GM18520 (cell line): ENCODE results near the gene ROMO1.
"Not testable (repeated sequence)": the region's sequence is repeated elsewhere in the genome, so short reads cannot be mapped to it uniquely, and the experiment has no call there.

Experiments
- ATAC-seq: cut with Tn5 transposase; IDR thresholded peaks from one replicate; pipeline ENCODE4 v1.9.1; 2021; ENCODE audit not compliant: unreplicated experiment

ROMO1 gene

DNA sequence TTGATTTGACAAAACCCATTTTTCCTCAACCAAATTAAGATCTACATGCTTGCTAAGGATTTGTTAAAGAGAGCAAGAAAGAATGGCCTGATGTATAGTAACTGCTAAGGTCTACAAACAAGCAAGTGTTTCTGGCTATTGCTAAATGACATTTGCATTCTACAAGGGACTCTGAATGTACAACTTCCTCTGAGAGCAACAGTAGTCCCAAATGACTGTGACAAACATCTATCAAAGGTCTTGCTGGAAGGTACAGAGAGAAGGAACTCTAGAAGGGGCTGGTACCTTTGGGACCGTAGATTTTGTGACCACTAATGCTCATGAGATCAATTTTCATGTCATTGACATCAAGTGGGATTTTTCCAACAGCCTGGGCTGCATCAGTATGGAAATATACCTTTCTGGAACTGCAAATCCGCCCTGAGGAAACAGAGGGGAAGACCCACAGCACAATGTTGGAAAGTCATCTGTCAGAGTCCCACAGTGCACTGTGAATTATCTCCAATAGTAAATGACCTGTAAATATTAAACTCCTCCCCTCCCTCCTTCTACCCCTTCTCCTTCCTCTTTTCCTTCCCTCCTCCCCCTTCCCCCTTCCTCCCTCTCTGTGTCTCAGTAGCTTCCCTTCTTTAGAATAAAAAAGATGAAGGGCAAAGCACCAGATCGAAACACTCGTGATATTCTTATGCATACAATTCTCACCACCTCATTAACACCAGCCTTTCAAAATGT, 18.6 kb upstream of the ROMO1 start:
- ATAC-seq = no peak

DNA sequence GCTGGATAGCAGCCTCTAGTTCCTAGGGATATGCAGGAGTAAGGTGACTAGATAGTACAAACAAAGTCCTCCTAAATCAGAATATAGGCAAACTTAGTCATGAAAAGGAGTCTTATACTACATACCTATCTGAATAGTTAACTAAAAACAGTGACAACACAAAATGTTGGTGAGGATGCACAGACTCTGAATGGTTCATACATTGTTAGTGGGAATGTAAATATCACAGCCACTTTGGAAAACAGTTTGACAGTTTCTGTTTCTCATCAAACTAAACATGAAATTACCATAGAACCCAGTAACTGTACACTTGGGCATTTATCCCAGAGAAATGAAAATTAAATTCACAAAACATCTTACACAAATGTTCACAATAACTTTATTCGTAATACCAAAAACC, 17.2 kb upstream of the ROMO1 start:
- ATAC-seq = no peak

DNA sequence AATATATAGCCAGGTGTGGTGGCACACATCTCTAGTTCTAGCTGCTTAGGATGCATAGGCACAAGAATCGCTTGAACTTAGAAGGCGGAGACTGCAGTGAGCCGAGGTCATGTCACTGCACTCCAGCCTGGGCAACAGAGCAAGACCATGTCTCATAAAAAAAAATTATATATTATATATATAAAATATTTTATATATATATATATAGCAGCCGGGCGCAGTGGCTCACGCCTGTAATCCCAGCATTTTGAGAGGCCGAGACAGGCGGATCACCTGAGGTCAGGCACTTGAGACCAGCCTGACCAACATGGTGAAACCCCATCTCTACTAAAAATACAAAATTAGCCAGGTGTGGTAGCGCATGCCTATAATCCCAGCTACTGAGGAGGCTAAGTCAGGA, 13.8 kb upstream of the ROMO1 start:
- ATAC-seq = not testable (repeated sequence)

DNA sequence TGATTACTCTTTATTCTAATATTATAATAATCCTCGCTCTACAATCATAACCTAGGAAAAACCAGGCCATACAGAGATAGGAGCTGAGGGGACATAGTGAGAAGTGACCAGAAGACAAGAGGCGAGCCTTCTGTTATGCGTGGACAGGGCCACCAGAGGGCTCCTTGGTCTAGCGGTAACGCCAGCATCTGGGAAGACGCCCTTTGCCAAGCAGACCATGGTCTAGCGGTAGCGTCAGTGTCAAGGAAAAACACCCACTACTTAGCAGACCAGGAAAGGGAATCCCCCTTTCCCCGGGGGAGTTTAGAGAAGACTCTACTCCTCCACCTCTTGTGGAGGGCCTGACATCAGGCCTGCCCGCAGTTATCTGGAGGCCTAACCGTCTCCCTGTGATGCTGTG, 12.3 kb upstream of the ROMO1 start:
- not testable (repeated sequence) for ATAC-seq

DNA sequence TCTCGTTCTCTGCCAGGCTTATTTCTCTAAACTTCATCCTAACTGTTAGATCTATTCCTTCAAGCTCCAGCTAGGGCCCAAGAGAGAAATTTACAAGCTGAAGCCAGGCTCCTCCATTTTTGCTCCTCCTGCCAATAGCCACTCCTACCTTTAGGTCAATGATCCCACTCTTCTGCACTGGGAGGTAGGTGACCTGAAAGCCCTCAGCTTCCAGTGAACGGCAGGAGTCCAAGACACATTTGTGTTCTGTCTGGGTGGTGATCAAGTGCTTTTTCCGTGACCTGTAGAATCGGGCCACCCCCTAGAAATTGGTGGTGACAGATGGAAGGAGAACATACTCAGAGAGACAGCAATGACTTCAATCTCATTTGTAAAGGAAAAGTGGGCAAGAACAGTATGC, 8.9 kb upstream of the ROMO1 start:
- no peak for ATAC-seq

DNA sequence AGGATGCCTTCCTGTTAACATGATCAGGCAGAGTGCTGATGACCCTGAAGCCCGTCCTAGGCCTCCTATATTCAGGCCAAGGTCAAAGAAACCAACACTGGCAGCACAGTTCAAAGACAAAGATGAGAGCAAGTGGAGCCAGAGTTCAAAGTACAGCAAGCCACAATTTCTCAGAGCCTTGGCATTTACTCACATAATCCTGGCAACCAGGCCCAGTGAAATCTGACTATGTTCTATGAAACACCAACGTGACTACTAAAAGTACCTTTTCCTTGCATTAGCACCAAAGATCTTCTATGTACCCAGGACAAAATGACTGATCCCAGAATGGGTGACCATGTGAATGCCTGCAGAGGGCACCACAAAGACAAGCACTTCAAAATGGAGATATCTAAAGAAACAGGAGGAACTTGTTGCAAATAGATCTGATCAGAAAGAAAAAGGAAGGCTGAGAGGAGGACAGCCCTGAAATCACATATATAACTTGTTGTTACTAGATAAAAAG, 3.9 kb upstream of the ROMO1 start:
- no peak for ATAC-seq

DNA sequence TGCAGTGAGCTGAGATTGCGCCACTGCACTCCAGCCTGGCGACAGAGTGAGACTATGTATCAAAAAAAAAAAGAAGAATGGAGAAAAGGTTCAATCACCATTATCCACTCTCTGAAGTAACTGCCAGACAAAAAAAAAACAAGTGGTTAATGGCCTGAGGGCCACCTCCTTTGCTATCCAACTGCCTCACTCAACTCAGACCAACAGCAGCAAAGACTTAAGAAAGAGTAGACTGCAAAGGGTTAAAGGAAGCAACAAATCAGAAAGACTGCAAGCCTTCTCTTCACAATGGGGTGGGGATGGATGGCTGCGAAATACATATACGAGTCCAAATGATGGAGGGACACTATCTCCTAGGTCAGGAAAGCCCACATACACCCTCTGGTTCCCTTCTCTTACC, 3.2 kb upstream of the ROMO1 start:
- ATAC-seq = no peak

DNA sequence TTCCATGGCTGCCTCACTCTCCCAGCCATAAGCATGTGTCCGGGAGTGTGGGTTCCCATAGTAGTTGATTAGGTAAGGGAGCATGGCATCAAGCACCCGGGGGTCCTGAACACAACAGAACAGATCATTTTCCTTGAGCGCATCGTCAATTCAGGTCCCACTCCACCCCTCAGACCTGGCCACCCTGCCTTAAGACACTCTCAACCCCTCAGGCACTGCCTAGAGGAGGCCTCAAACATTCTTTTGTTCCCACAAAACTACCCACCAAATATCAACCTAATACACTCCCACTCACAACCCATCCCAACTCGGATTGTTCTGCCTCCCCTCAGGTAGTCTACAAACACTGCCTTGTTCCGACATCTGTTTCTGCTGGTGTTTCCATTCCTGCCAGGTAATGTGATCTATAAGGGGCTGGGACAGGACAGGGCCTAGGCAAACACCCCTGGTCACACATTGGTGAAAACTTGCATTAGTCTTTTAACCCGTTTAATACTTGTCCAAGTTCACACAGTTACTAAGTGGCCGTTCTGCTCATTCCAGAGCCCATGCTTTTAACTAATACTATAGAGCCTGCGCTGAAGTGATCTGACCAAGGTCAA, 1.4 kb upstream of the ROMO1 start:
- ATAC-seq = no peak

DNA sequence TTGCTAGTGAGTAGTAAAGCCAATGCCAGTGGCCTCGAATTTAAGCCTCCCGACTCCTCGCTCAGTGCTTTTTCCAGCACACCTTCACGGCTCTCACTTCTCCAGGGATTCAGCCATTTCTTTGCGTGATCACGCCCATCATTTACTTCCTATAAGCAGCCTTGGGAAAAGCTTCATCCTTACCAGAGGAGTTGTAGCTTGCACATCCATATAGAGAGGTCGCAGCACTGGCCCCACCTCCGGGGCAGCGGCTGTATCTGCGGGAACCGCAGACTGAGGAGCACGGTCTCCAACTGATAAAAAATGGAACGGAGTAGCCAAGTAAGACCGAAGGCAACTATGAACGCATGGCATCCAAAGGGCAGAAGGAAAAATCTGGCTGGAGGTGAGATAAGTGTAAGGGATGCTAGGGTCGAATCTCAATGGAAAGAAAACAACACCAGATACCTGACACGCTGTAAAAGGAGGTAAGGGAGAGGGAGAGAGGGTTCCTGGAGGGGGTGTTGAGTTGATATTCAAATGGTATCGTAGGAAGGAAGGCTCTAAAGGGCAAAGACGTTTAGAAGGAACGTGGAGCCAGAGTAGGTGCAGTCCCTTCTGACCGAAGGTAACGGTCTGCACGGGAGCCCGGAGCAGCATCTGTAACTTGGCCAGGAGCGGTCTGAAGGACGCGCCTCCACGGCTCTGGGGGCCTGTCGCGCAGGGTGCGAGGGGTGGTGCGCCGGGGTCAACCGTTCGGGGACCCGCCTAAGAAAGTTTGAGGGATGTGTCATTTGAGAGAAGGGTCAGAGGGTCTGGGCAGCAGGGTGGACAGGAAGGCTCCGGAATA, 693 bp upstream of the ROMO1 start:
- ATAC-seq = no peak

DNA sequence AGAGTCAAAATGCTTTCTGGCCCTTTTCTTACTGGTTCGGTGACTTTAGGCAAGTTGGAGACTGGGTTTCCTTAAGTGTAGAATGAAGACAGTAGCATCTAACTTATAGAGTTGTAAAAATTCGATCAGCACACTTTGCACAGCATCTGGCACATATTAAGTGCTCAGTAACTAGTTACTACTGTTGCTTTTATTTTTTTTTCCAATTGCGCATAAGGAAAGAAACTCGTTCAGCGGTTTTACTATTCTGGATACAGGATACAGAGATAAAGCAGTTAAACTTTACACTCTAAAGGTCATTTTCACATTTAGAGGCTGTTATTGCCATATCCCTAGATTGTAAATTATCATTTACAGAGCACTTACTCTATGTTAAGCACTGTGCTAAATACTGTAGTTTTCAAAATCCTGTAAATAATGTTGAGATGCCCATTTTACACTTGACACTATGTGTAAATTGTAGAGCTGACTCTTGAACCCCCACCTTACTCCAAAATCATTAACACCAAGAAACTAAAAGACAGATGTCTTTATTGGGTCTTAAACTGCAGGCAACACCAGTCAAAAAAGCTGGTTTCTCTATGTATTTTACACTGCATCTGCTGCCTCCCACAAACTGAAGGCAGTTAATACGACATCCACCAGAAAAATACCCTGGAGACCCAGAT, 886 bp downstream of the ROMO1 start:
- no peak for ATAC-seq

DNA sequence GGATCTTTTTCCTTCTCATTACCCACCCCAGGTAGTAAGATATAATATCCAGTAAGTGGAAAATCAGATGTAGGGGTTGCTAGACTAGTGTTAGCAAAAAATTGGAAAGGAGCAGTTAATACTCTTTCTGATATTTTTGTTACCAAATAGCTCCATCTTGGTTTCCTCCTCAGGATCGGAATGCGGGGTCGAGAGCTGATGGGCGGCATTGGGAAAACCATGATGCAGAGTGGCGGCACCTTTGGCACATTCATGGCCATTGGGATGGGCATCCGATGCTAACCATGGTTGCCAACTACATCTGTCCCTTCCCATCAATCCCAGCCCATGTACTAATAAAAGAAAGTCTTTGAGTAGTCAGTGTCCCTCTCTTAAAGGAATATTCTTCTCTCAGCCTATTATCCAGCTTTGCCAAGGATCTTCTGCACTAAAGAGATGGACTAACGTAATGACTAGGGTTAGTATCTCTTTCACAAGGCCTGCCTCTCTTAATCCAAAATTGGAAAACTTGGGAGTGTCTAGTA, 1.5 kb downstream of the ROMO1 start:
- no peak for ATAC-seq

DNA sequence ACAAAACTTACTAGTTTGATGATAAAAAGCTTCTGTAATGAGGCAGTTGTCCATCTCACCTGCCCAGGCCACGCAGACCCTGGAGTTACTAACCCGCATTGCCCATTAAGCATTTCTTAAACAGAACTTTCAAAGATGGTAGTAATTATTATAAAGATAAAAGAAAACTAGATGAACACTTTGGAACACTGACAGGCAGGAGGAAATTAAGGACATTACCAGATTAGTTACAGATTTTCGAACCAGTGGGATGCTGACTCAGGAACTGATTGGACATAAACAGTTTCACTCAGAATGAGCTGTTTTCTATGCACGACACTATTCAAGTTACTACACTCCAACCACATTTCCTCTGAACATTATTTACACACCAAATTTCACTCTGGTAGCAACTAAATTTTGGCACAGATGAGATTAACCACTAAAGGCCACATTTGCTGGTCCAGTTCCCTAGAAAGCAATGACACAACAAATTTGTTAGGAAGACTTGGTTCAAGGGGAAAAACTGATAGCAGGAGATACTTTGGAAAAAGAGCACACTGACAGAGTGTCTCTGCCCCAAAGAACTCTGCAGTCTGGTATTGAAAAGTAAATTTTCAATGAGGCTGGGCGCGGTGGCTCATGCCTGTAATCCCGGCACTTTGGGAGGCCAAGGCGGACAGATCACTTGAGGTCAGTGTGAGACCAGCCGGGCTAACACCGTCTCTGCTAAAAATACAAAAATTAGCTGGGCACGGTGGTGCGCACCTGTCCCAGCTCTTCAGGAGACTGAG, 3.0 kb downstream of the ROMO1 start:
- no peak for ATAC-seq

DNA sequence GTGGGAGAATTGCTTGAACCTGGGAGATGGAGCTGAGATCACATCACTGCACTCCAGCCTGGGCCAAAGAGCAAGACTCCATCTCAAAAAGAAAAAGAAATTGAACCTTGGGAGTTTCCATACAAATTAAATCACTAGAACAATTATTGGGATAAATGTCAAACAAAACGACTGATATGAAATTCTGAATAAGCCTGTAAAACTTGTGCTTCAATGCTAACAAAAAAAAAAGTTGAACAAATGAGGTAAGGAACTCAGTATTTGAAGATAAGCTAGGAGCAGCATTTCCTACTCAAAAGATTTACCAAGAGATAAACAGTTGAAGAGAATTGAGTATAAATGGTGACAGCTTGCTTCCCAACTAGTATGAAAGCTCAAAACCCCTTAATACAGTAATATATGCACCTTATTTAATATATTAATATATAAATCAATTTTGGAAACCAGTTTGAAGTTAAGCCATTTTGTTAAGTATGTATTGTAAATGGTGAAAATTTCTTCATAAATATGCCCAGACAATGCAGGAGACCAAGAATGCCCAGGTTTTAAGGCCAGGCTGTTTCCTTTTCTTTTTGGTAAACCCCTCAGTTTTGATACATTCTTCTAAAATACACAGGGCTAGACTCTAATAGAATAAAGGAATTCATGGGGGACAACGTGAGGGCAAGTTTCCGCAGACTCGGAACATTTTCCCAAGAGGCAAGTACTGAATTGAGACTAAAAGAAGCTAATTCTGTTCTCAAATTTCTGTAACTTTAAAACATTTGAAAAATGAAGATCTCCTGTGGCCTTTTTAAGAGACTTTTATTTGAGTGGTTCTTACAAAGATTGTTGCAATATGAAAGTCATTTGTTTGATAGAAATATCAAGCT, 3.9 kb downstream of the ROMO1 start:
- no peak for ATAC-seq

DNA sequence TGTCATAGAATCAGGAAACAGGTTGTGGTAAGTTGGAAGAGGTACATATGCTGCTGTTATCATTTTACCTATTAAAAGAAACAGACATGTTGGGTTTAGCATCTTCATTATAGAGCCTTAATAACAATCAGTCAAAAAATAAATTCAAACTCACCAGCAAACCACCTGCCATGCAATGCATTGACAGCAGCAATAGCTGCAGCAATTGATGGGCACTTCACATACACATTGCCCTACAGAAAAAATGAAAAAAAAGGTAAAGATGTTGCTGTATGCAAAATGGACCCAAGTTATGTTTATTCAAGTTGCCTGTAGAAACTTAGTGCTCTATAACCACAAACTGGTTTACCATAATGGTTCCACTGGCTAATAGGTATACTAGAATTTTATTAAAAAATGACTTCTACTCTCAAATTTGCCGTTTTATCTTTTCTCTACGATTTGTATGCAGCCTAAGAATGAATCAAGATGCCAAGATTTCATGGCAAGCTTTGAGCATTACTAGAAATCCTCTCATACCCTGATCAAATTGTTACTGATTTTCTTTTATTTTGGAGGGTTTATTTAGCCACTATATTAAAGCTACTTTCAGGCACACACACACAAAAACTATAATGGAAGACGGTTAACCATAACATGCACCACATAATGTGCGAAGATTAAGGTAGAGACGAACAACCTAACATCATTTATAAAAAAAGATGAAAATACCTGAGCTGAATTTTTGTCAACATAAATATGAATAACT, 5.5 kb downstream of the ROMO1 start:
- ATAC-seq = no peak

DNA sequence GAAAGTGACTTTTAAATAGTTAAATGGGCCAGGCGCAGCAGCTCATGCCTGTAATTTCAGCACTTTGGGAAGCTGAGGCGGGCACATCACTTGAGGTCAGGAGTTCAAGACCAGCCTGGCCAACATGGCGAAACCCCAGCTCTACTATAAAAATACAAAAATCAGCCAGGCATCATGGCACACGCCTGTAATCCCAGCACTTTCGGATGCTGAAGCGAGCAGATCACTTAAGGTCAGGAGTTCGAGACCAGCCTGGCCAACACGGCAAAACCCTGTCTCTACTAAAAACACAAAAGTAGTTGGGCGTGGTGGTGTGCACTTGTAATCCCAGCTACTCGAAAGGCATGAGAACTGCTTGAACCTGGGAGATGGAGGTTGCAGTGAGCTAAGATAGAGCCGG, 6.7 kb downstream of the ROMO1 start:
- ATAC-seq = not testable (repeated sequence)

DNA sequence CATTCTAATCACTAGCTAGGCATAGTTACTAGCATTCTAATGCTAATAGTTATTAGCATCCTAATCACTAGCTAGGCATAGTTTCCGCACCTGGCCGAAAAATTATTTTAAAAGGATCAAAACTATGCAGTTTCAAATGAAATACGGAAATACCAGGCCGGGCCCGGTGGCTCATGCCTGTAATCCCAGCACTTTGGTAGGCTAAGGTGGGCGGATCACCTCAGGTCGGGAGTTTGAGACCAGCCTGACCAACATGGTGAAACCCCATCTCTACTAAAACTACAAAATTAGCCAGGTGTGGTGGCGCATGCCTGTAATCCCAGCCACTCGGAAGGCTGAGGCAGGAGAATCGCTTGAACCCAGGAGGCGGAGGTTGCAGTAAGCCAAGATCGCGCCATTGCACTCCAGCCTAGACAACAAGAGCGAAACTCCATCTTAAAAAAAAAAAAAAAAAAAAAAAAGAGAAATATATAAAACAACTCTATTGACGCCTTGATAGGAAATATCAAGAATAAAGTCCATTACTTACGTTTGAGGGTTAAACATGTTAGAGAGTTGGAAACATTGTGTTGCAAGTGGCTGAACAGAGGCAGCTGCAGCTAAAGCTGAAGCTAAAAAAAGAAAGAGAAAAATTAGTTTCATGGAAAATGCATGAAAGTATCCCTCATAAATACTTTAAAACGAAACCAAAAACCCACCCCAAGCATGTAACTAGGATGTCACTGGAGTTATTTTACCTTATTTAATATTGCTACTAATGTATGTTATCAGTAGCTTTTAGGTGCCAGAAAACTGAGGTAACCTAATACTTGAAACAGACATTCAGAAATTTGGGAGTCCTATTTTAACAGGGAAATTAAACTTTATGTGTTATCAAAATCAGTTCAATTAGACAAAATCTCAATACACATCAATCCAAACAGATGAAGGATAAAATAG, 7.7 kb downstream of the ROMO1 start:
- not testable (repeated sequence) for ATAC-seq

DNA sequence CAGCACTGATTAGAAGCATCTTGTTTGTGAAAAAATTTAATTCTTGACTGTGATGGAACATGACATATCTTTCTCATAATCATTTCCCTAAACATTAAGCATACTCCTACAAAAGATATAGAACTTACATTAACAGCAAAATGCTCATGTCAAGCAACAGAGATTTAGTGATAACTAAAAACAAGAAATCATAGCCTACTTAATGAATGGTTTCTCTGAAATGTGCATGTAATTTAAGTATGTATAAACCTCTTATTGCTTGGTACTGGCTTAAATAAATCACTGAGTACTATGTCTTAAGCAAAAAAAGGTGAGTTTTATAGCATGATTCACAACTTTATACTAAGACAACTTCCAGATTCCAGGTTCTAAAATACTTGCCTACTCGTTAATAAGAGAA, 9.3 kb downstream of the ROMO1 start:
- no peak for ATAC-seq

DNA sequence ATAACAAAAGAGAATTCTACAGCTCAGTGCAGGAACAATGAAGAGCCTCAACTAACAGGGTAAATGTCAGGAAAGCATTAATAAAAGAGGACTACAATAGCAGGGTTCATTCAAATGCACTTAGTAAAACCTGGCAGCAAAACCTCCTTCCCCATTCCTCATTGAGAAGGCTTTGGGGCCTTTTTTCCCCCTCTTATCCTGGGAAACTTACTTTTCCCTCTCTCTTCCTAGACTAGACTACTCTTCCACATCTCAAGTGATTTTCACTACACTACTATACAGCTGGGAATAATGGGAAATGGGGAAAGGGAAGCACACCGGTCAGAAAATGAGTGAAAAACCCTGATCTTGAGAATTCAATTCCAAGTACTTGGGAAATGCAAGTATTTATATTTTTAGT, 10.1 kb downstream of the ROMO1 start:
- ATAC-seq = no peak
